Activated T-cell treated with anti-CD3 and anti-CD28 coated beads for 24 hours (primary cell): ENCODE results near the gene PTPRE.

Source experiments
- DNase-seq: peaks from one replicate; pipeline ENCODE4 v3.0.0-alpha.2; 2020; ENCODE audit warnings: low read depth

Gene PTPRE

DNA sequence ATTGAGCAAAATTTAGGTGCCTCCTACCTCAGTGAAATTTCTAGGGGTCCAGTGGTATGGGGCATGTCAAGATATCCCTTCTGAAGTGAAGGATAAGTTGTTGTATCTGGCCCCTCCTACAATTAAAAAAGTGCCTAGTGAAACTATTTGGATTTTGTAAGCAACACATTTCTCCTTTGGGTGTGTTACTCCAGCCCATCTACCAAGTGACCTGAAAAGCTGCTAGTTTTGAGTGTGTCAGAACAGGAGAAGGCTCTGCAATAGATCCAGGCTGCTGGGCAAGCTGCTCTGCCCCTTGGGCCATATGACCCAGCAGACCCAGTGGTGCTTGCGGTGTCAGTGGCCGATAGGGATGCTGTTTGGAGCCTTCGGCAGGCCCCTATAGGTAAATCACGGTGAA, 46.0 kb downstream of the PTPRE start:
- no peak for DNase-seq

DNA sequence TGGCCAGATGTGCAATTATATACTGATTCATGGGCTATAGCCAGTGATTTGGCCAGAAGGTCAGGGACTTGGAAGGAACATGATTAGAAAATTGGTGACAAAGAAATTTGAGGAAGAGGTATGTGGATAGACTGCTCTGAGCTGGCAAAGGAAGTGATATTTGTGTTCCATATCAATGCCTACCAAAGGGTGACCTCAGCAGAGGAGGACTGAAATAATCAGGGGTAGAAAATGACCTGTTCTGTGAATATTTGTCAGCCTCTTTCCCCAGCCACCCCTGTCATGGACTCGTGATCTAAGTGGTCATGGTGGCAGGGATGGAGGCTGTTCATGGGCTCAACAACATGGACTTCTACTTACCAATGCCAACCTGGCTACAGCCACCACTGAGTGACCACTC, 47.0 kb downstream of the PTPRE start:
- DNase-seq = no peak

DNA sequence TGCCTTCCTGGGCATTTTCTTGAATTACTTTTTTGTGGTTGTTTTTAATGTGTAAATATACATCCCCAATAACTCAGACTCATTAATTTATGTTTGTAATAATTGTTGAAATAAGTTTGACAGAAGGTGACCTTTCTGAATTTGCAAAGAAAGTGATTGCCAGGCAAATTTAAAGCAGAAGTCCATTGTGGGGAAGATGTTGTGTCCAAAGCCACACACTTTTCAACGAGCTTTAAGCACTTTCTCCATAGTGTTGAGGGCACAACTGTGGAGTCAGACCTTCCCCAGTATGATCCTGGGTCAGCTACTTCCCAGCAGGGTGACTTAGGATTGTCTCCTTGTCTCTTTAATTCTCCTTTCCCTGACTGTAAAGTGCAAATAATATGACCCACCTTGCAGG, 52.5 kb downstream of the PTPRE start:
- DNase-seq = no peak

DNA sequence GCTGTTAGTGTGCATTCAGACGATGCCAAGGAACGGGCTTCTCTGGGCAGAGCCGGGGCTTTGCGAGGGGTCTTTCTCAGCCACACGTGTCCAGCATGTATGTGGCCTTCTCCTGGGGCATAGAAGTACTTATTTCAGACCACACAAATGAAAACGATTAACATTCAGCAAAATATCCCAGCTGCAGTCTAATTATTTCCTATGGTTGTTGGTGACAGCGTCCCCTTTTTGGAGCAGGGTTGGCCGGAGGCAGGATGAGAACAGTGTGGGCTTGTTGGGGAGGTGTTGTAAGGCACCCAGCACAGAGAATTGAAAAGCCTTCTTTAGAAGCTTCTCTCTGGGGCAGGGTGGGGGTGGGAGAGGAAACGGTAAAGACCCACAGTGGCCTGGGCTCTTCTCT, 54.2 kb downstream of the PTPRE start:
- DNase-seq = no peak

DNA sequence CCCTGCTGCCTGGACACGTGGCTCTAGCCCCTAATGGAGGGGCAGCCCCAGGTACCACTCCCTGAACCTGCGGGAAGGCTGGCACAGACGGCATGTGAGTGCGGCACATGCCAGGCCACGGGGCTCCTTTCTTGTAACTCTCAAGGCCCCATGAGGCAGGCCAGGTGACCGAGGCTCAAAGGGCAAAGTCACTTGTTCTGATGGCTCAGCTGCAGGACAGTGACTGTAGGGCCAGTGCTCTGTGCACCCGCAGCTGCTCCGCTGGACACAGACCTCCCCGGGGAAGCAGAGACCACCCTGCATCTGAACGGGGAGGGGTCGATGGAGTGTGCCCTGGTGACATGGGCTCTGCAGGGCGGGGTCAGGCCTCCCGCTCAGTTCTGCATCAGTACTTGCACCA, 55.3 kb downstream of the PTPRE start:
- DNase-seq = no peak

DNA sequence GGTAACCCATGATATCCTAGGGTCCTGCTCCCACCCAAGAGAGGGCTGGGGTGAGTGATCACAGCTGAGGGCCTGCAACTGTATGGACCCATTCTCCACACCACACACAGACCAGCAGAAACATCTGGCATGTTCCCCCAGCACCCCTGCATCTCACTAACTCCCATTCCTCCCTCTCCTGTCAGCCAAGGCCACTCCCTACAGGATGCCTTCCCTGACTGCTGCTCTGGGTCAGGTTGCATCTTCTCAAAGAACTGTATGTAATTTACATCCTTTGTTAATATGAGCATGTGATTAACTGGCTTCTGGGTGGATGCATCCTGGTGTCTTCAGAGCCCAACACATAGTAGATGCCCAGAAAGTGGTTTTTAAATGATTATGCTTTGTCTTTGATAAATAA, 56.2 kb downstream of the PTPRE start:
- DNase-seq = no peak

DNA sequence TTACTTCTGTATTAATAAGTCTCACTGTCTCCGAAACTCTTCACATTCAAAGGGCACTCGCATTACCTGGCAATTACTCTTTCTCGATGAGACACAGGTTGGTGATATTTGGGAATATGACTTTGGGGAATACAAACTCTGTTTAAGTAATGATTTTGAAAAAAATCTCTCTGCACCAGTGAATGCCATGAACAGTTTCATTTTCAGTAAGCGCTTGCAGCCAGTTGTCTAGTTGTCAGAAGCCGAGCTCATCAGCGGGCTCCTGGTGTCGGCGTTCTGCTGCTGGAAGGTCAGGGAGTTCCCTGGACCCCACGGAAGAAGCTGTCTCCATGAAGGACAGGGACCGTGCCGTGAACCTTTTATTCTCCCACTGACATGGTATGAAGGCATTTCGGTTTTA, 57.7 kb downstream of the PTPRE start:
- DNase-seq = no peak

DNA sequence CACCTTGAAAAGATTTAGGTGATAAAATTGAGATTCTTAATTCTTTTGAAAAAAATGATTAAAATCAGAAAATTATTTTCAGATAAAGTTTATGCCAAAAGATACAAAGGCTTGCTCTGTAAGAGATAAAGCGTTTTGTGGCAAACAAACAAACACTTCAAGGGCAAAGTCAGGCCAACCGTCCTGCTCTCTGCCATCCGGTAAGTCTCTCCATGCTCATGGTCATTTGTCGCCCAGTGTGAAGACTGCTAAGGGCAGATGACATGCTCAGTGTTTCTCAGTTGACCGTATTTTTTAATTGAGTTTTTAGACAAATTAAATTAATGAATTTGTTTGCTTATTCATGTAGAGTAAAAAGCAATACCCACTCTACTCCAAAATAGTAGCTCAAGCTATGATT, 60.0 kb downstream of the PTPRE start:
- no peak for DNase-seq

DNA sequence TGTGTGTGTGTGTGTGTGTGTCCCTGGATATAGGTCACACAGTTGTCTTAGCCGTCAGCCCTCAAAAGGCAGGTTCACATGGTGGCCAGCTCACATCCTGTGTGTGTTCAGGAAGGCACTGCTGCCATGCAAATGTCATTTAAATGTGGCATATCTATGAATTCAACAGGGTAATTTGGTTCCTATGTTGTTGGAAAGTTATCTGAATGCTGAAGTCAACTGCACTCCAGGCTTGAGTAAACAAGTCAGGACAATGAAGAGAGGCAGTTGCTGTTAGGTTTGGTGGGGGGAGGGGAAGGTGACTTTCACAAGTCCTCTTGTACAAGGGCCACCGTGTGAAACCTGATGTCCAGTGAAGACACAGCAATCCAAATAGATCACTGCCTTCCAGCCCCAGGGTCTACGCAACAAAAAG, 61.1 kb downstream of the PTPRE start:
- no peak for DNase-seq

DNA sequence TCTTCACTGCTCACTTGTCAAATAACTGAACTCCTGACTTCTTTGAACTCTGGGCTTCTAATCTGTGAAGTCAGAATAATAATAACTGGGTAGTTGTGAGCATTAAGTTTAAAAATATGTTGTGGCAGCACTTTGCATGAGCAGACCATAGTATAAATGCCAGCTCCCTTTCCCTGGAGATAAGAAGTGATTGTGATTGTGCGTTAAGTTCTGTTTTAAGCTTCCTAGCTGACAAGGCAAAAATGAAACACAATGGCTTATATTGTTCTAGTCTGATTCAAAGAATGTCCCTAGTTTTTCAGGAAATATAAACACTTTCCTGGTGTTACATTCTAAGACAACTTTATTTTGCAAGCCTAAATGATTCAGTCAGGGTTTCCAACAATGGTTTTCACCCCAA, 61.8 kb downstream of the PTPRE start:
- no peak for DNase-seq

DNA sequence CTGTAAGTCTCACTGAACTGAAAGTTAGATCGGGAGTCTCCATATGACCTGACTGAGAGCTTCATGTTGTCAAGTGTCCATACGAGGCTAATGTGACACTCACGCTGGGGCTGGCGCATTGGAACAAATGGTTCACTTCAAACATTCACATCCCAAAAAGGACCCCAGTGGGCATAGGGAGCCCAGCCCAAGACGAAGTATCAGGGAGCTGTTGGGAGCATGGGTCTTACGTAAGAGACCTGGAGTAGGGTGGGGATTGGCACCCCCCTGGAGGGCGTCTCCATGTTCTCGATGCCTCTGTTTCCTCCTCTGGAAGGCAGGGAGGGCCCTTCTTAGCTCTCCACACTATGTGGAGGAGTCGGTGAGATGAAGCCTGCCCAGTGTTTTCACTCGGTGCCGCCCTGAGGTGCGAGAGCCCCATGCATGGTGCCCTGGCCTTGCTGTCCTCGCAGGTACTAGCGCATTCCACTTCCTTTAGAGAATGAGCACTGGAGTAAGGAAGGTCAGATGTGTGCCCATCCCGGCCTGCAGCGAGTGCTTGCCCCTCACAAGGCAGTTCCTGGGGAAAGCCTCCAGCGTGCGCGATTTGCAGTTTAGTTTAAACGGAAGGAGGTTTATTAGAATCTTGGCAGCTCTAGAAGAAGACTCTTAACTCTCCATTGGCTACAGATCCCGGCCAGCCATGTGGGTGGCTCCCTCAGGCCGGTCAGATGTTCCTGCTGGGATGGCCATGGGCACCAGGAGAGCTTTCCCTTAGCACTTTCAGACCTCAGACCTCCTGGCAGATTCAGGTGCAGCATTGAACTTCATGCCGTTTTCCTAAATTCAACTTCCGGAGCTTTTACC, 64.4 kb downstream of the PTPRE start:
- DNase-seq = no peak

DNA sequence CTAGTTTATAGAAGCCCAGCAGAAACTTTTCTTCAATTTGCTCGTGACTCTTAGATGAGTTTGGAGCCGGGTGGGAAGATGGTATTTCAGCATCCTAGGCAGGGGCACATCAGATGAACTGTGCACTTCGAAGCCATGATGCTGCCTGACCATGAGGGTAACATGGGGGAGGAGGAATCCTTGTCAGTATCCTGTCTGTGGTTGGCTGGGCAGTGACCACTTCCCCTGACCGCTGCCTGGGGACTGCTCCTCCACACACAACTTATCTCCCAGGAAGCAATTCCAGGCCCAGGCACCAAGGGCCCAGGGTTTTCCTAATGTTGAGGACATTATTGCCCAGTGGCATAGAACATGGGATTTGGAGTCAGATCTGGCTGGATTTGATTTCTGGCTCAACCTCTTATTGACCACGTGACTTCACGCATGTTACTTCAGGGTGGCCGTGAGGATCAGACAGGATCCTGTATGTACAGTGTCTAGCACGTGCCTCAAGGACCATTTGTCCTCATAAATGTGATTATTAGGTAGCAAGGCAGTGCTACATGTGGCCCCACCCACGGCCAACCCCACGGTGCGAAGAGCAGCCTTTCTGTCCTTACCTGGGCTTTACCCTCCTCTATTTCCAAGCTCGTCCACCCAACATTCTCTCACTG, 65.2 kb downstream of the PTPRE start:
- DNase-seq = no peak

DNA sequence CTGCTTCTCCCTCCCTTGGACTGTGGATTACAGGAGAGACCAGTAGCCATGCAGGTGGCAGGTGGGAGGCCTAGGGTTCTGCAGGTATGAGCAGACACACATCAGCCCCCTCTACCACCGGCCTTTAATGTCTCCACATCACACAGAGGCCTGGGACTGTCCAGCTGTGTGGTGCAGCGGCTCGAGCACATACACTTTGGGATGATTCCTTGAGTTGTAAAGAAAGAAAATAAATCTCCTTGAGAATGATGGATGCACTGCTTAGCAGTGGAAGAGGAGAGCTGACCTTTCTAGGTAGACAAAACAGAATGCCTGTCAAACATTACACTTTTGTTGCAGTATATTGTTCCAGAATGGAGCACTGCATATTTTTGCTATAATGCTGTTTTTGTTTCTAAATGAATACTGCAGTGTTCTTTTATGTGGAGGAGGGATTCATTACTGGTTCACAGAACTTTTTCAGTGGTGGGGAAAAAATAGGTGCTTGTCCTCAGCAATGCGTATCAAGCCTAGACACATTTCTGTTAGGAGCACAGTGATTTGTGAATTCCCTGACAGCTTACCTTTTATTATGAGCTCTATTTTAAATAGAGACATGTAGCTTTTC, 66.0 kb downstream of the PTPRE start:
- no peak for DNase-seq

DNA sequence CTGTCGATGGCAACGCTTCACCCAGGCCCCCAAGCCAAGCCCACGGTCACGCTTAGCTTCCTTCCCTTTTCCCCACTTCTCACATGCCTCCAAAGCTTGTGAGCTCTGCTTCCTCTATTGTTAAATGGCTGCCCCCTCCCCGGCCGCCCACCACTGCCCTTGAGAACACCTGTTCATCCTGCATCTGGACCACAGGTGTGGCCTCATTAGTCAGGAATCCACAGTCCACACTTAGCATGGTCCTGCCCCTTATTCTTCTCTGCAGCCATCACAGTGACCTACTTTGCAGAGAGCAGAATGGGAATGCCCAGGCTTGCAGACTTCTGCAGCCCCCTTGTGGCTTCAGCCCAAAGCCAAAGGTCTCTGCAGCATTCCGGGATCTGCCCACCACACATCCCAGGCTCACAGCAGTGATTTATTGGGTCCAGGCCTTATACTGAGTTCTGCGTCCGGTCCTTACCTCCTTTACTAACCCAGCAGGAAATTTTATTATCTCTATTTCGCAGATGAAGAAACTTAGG, 66.9 kb downstream of the PTPRE start:
- no peak for DNase-seq

DNA sequence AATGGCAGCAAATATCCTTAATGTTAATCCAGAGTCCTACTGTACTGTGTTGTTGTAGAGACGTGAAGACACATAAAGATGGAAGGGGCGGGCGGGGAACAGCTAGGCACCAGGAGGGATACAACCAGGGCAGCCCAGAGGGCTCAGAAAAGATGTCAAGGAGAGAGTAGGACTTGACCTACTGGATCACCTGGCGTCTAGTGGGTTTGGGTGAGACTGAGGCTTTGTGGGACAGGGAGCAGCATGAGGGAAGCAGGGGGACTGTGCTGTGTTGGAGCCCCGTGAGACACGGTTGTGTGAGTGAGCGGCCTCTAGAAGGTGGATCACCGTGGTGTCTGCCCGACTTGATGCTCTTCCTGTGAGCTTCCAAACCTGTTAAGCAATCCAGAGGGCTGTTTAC, 68.0 kb downstream of the PTPRE start:
- no peak for DNase-seq

DNA sequence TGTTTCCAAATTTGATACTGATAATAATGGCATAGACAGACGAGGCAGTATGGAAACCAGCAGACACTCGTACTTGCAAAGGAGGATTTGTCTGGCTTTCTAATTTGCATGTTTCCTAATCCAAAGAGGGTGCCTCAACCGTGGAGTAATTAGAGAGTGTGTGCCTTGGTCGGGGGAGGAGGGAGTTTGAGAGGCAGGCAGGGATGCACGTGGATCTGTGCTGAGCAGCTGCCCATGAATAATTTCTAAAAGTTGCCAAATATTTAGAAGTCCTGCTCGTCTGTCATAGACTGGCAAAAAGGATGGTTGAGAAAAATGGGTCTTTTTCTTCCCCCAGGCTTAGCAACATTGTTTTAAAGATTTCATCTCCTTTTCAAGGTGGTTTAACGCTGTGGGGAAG, 69.4 kb downstream of the PTPRE start:
- no peak for DNase-seq

DNA sequence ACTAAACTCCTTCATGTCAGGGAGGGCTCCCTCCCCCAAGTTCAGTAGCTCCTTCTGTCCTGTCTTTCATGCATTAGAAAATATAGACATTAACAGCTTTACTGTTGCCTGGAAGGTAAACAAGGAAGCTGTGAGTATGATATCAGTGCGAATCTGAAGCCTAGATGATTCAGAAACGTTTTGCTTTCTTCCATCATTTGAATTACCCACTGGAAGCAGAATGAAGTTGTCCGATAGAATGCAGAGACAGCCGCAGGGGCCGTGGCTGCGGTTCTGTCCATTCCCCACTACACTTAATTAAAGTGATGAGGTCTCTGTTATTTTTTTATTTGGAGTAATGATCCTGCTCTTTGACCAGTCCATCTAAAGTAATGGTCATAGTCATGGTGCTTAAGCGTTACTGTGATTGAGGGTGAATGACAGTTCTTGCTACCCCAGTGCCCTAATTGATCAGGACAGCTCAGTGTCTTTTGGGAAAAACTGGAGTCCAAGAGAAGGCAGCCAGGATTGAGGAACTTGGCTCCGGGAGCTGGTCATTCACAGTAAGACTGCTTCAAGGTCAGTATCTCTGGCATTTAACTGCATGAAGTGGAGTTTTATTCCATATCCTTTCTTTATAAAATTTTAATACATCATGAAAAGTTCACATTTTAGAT, 69.9 kb downstream of the PTPRE start:
- no peak for DNase-seq

DNA sequence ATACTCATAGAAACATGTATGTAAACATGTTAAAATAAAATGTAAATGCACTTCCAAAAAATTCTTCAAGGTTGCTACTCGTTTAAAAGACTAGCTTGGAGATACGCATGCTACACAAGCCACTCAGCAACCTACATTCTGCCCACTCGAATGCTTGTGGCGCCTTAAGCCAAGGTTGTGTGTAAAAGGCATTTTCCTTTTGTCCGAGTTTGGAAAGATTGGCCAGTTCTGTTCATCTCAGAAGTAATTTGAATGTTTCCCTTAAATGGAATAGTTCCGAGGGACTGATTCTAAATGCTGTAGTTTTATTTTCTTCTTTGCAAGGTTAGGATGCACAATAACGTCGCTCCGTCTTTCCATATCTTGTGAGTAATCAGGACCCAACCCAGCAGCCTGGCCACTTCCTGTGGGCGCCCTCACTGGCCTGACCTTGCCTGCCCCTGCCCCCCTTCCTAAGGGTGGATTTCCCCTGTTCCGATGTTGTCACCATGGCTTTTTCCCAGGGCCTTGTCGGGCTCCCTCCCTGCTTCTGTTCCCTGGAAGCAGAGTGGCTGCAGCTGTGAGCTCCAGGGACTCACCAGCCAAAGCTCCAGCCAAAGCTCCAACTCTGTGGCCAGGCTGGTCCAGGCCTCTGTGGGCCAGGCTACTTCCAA, 70.6 kb downstream of the PTPRE start:
- no peak for DNase-seq

DNA sequence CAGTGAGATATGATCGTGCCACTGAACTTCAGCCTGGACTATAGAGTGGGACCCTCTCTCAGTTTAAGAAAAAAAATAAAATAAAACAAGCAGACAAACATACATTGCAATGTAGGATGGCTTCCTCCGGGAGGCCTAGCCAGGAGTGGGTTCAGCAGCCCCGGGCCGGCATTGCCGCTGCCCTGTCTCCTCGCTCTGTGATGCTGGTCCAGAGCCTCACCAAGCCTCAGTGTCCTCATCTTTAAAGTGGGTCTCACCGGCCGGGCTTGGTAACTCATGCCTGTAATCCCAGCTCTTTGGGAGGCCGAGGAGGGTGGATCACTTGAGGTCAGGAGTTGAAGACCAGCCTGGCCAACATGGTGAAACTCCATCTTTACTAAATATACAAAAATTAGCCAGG, 71.6 kb downstream of the PTPRE start:
- no peak for DNase-seq

DNA sequence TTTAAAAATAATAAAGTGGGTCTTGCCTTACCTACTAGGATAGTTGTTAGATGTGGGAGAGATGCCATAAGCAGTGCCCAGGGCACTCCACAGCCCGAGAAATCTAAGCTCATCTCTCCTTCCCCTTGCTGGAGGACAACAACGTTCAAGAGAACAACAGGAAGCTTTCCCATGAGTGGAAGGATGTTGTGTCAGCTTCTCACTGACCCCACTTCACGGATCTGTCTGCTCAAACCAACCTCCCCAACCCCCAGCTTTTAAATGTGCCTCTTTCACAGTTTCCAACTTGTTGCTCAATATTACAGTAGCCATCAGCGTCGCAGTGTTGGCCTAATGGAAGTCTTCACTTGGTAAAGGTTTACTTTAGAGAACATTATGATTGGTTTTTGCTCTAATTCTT, 72.1 kb downstream of the PTPRE start:
- no peak for DNase-seq

DNA sequence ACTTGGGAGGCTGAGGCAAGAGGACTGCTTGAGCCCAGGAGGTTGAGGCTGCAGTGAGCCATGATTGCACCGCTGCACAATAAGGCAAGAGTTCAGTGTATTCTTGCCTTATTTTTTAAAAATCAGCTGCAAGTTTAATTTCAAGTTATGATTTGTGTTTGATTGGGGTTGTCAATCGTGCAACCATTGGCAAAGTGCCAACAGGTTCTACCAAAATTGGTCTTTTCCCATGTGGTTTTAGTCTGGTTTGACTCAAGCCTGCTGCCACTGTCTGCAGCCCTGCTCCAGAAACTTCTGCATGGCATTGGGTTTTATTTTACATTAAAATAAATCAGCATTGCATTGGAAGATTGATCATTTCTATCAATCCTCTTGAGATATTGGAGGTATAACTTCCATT, 72.7 kb downstream of the PTPRE start:
- DNase-seq = no peak

DNA sequence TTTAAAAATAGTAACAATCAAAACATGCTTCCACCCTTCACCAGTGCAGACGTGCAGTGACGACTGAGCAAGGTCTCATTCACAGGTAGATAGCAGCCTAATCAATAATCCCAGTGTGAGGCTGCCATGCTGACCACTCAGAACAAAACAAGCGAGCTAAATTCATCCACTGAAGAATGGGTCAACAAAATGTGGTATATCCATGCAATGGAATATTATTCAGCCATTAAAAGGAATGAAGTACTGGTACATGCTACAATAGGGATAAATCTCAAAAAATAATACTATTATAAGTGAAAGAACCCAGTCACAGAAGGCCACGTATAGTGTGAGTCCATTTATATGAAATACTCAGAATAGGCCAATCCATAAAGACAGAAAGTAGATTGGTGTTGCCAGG, 74.0 kb downstream of the PTPRE start:
- DNase-seq = no peak
